Astrocyte of the spinal cord (primary cell): ENCODE measurements around the gene COIL.

Experiments used
- DNase-seq: peaks from one replicate; pipeline ENCODE4 v3.0.0; 2011; ENCODE audit warnings: low read depth, low spot score
- H3K4me3 ChIP-seq: 2 replicates; pipeline ENCODE4 v1.5.1; 2011; ENCODE audit warnings: low read depth, mild to moderate bottlenecking, low read length, moderate library complexity
- in situ Hi-C: cut with HindIII; loops from 2 replicates; pipeline ENCODE4 v1.10.0; 2017; ENCODE audit warnings: low sequenced_read_pairs
- TF ChIP-seq, protein P1 (sequence below): IDR thresholded peaks from 2 replicates; pipeline ENCODE4 v1.5.1; 2012; ENCODE audit warnings: low read depth, mild to moderate bottlenecking, low read length, inconsistent platforms

COIL gene, protein sequence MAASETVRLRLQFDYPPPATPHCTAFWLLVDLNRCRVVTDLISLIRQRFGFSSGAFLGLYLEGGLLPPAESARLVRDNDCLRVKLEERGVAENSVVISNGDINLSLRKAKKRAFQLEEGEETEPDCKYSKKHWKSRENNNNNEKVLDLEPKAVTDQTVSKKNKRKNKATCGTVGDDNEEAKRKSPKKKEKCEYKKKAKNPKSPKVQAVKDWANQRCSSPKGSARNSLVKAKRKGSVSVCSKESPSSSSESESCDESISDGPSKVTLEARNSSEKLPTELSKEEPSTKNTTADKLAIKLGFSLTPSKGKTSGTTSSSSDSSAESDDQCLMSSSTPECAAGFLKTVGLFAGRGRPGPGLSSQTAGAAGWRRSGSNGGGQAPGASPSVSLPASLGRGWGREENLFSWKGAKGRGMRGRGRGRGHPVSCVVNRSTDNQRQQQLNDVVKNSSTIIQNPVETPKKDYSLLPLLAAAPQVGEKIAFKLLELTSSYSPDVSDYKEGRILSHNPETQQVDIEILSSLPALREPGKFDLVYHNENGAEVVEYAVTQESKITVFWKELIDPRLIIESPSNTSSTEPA

DNA sequence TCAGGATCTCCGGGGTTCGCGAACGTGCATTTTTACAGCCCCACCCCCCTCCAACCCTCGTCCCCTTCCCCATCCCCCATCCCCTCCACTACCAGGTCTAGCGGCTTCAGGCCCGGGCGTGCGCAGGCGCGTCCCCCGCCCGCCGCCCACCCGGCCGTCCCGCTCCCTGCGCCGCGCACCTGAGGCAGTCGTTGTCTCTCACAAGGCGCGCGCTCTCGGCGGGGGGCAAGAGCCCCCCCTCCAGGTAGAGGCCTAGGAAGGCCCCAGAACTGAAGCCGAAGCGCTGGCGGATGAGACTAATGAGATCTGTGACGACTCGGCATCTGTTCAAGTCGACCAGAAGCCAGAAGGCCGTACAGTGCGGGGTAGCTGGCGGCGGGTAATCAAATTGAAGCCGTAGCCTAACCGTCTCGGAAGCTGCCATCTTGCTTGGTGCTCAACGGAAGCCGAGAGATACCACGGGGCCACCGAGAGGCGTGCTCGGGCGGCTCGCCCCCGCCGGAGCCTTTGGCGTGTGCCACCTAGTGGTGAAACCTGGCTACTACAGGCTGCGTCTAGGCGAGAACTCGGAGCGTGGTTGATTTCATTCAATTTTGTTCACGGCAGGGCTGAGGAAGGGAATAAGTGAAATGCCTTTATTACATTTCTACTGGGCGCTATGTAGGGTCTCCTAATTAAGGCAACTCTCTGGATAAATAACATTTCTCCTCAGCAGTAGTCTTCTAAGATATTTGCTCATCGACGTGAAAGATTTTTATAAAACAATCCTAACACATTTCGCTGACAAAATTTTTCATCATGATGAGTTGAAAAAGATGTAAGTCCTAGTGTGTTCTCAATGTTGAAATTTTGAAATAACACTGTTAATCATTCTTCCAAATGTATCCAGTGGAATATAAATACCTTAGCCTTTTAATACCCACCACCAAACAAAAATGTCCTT, at the start of gene COIL:
Gene COIL, minus strand, starts transcription at position 455 of the 943 bp plus-strand sequence. Its CDS starts 31 bp downstream, at position 424.
- in situ Hi-C loops, result no loop called here
- peak; percentile 90 for DNase-seq
- TF ChIP-seq, protein P1, sequence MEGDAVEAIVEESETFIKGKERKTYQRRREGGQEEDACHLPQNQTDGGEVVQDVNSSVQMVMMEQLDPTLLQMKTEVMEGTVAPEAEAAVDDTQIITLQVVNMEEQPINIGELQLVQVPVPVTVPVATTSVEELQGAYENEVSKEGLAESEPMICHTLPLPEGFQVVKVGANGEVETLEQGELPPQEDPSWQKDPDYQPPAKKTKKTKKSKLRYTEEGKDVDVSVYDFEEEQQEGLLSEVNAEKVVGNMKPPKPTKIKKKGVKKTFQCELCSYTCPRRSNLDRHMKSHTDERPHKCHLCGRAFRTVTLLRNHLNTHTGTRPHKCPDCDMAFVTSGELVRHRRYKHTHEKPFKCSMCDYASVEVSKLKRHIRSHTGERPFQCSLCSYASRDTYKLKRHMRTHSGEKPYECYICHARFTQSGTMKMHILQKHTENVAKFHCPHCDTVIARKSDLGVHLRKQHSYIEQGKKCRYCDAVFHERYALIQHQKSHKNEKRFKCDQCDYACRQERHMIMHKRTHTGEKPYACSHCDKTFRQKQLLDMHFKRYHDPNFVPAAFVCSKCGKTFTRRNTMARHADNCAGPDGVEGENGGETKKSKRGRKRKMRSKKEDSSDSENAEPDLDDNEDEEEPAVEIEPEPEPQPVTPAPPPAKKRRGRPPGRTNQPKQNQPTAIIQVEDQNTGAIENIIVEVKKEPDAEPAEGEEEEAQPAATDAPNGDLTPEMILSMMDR, result peak; percentile 100
- peak within 1 kb of the TSS; percentile 91 for H3K4me3 ChIP-seq

DNA sequence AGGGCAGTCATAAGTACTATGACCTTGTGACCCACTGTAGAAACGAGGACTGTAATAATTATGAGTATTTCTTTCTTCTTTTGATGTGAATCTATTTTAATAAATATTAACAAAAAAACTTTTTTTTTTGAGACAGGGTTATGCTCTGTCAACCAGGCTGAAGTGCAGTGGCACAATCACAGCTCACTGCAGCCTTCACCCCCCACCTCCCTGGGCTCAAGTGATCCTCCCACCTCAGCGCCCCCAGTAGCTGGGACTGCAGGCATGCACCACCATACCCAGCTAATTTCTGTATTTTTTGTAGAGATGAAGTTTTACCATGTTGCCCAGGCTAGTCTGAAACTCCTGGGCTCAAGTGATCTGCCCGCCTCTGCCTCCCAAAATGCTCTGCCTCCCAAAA, 49.6 kb upstream of the COIL start:
- in situ Hi-C loops, result no loop called here
- TF ChIP-seq, protein P1, result no peak
- no peak for DNase-seq
- H3K4me3 ChIP-seq, result no peak overlapping the region

DNA sequence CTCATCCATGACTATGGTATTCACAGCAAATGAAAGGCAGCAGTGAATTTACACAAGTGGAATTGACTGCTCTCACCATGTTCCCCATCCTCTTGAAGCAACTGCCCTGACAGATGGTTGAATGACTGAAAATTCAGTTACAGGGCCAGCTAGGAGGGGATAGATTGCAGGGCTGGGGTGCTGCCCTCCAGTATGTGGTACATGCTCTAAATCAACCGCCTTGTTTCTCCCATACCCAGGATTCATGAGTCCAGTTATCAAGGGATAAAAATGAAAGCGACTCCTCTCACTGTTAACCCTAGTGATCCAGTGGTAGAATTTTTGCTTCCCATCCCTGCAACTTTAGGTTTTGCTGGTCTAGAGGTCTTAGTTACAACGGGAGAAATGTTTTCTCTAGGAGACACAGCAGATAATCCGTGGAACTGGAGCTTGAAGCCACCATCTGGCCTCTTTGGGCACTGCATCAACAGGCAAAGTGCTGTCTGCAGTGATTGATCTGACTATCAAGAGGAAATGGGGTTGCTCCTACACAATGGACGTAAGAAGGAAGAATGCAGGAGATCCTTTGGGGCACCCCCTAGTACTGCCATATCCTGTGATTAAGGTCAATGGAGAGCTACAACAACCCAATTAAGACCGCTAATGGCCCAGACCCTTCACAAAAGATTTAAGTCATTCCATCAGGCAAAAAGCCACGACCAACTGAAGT, 49.0 kb upstream of the COIL start:
- in situ Hi-C loops, result no loop called here
- no peak overlapping the region for H3K4me3 ChIP-seq
- TF ChIP-seq, protein P1, result peak; percentile 86
- peak; percentile 33 for DNase-seq

DNA sequence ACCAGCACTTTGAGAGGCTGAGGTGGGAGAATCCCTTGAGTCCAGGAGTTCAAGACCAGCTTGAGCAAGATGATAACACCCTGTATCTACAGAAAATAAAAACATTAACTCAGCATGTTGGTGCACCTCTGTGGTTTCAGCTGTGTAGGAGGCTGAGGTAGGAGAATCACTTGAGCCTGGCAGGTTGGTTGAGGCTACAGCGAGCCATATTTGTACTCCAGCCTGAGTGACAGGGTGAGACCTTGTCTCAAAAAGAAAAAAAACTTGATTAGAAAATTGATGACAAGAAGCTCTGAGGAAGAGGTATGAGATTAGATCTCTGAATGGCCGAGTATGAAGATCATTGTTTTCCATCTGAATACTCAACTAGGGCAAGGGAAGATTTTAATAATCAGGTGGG, 48.1 kb upstream of the COIL start:
- TF ChIP-seq, protein P1, result no peak
- no peak for DNase-seq
- in situ Hi-C loops, result no loop called here
- H3K4me3 ChIP-seq, result no peak overlapping the region

DNA sequence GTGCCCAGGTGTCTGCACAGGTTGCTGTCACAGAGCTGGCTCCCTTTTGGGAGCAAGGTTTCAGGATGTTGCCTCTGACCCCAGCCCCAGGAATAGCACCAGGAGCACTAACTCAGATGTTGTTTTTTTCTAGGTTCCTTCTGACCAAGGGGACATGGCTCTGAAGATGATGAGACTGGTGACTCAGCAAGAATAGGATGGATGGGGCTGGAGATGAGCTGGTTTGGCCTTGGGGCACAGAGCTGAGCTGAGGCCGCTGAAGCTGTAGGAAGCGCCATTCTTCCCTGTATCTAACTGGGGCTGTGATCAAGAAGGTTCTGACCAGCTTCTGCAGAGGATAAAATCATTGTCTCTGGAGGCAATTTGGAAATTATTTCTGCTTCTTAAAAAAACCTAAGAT, 45.2 kb upstream of the COIL start:
- DNase-seq, result no peak
- no peak overlapping the region for H3K4me3 ChIP-seq
- TF ChIP-seq, protein P1, result no peak
- in situ Hi-C loops, result no loop called here
